GM12878 (cell line): ENCODE measurements around the gene TSTD2. TPM values are rescaled to one million over a fixed set of nuclear protein-coding genes. Genes with fewer than 3 reads are reported as not detected.

Experiments used
- ATAC-seq: fragments of 200-7000 bp; cut with Tn5 transposase; 3 replicates; pipeline ENCODE4 v1.9.1; 2020; ENCODE audit warnings: mild to moderate bottlenecking, moderate library complexity
- BruUV-seq: library from RNA; stranded (reverse); fragments of 400-500 nt; replicated peaks from 2 replicates; lab custom pipeline; 2021; lab: Mats Ljungman, UMichigan
- CTCF ChIA-PET: fragments of 300-600 bp; sonication (Branson Sonifier 250); formaldehyde crosslinking; extraction: SDS; loops from one replicate; lab custom pipeline; 2021; ENCODE audit warnings: inconsistent platforms; lab: Yijun Ruan, JAX
- POLR2A ChIA-PET: fragments of 350-600 bp; formaldehyde crosslinking; extraction: SDS; loops from one replicate; lab custom pipeline; 2021; ENCODE audit warnings: inconsistent platforms; lab: Charles Lee
- RAD21 ChIA-PET: fragments of 300-600 bp; sonication (Branson Sonifier 250); formaldehyde crosslinking; loops from one replicate; lab custom pipeline; 2023; ENCODE audit warnings: antibody characterized with exemption; ENCODE audit not compliant: unreplicated experiment; lab: Charles Lee
- SMC1A ChIA-PET: fragments of 300-600 bp; sonication (Branson Sonifier 250); formaldehyde crosslinking; loops from one replicate; lab custom pipeline; 2023; ENCODE audit not compliant: unreplicated experiment, uncharacterized antibody; lab: Charles Lee
- DNase-seq: peaks from one replicate; pipeline ENCODE4 v3.0.0-alpha.2; 2011; ENCODE audit warnings: low read depth, low spot score
- FAIRE-seq: peaks from 3 replicates; lab custom pipeline; 2011; peaks lifted over from hg19 to GRCh38; lab: Jason Lieb, UNC
- H2AFZ ChIP-seq: 2 replicates; pipeline ENCODE4 v1.6.0; 2011; ENCODE audit warnings: low read depth, low read length, control low read depth; ENCODE audit not compliant: control insufficient read depth
- H3K27ac ChIP-seq: 2 replicates; pipeline ENCODE4 v1.5.1; 2011; ENCODE audit warnings: control low read depth; ENCODE audit not compliant: control insufficient read depth, insufficient read depth
- H3K27me3 ChIP-seq, 2 experiments: replicated peaks in 1 of 2; 2 replicates each; pipeline versions ENCODE4 v1.6.0 to v1.6.1; 2011; ENCODE audit warnings: low read length in 1 of 2; ENCODE audit not compliant: control insufficient read depth in 2 of 2, insufficient read depth in 2 of 2
- H3K36me3 ChIP-seq, 2 experiments: 2 replicates each; pipeline ENCODE4 v1.5.1; 2011; ENCODE audit warnings: low read length in 1 of 2; ENCODE audit not compliant: control insufficient read depth in 2 of 2, insufficient read depth in 2 of 2
- H3K4me1 ChIP-seq: 2 replicates; pipeline ENCODE4 v1.6.1; 2011; ENCODE audit warnings: mild to moderate bottlenecking, low read length, moderate library complexity, mixed read lengths; ENCODE audit not compliant: control insufficient read depth, insufficient read depth
- H3K4me2 ChIP-seq: 2 replicates; pipeline ENCODE4 v1.6.0; 2011; ENCODE audit warnings: control low read depth; ENCODE audit not compliant: control insufficient read depth, insufficient read depth
- H3K4me3 ChIP-seq: fragments of 200-600 bp; sonication (generic); 2 replicates; pipeline ENCODE4 v1.5.1; 2016
- H3K79me2 ChIP-seq: 2 replicates; pipeline ENCODE4 v1.6.0; 2011; ENCODE audit warnings: low read length; ENCODE audit not compliant: control insufficient read depth, insufficient read depth
- H3K9ac ChIP-seq: 2 replicates; pipeline ENCODE4 v1.8.0; 2011; ENCODE audit warnings: low read length, control low read depth, mixed read lengths; ENCODE audit not compliant: control insufficient read depth, insufficient read depth
- H3K9me3 ChIP-seq: replicated peaks from 3 replicates; pipeline ENCODE4 v1.5.1; 2011; ENCODE audit warnings: mild to moderate bottlenecking, low read length; ENCODE audit not compliant: control insufficient read depth, insufficient read depth
- H4K20me1 ChIP-seq: 2 replicates; pipeline ENCODE4 v1.6.0; 2011; ENCODE audit not compliant: control insufficient read depth, insufficient read depth
- BRCA1 ChIP-seq: IDR thresholded peaks from 2 replicates; pipeline ENCODE4 v1.6.1; 2011; ENCODE audit warnings: low read depth, low read length, improper control_type of control experiment
- CBFB ChIP-seq: IDR thresholded peaks from 2 replicates; pipeline ENCODE4 v1.6.1; 2016; ENCODE audit warnings: antibody characterized with exemption, low read depth
- CBX3 ChIP-seq: fragments of 200-600 bp; sonication (generic); IDR thresholded peaks from 2 replicates; pipeline ENCODE4 v1.6.1; 2016; ENCODE audit warnings: low read depth, borderline replicate concordance
- CHD4 ChIP-seq: fragments of 200-600 bp; sonication (generic); IDR thresholded peaks from 2 replicates; pipeline ENCODE4 v1.6.1; 2016; ENCODE audit warnings: mild to moderate bottlenecking
- CREM ChIP-seq: IDR thresholded peaks from 2 replicates; pipeline ENCODE4 v1.6.1; 2014; ENCODE audit warnings: antibody characterized with exemption, low read depth
- EGR1 ChIP-seq, 2 experiments: IDR thresholded peaks; 1 replicate in 1 of 2; 2 replicates in 1 of 2; pipeline ENCODE4 v1.6.1; 2011 to 2012; ENCODE audit warnings: low read depth in 2 of 2, low read length in 2 of 2, borderline replicate concordance in 1 of 2, mild to moderate bottlenecking in 1 of 2, moderate library complexity in 1 of 2
- HCFC1 ChIP-seq: fragments of 150-350 bp; IDR thresholded peaks from 2 replicates; pipeline ENCODE4 v1.6.1; 2014; ENCODE audit warnings: low read length
- IKZF2 ChIP-seq, 2 experiments: fragments of 450-650 bp; IDR thresholded peaks; 2 replicates each; pipeline ENCODE4 v1.6.1; 2017; ENCODE audit warnings: mild to moderate bottlenecking in 2 of 2, moderate library complexity in 2 of 2
- NFXL1 ChIP-seq: fragments of 450-650 bp; IDR thresholded peaks from 2 replicates; pipeline ENCODE4 v1.6.1; 2017; ENCODE audit warnings: antibody characterized with exemption, mild to moderate bottlenecking, borderline replicate concordance
- PAX5 ChIP-seq: IDR thresholded peaks from 2 replicates; pipeline ENCODE4 v1.6.1; 2011; ENCODE audit warnings: low read depth, low read length, borderline replicate concordance
- POLR2AphosphoS2 ChIP-seq: IDR thresholded peaks from 2 replicates; pipeline ENCODE4 v1.6.1; 2011; ENCODE audit warnings: low read depth, mild to moderate bottlenecking, low read length, improper control_type of control experiment, moderate library complexity
- RELB ChIP-seq: fragments of 450-650 bp; IDR thresholded peaks from 2 replicates; pipeline ENCODE4 v1.6.1; 2017; ENCODE audit warnings: low read depth, mild to moderate bottlenecking, moderate library complexity
- SMAD1 ChIP-seq: fragments of 450-650 bp; IDR thresholded peaks from 2 replicates; pipeline ENCODE4 v1.6.1; 2018; ENCODE audit warnings: mild to moderate bottlenecking, low read depth; ENCODE audit not compliant: partially characterized antibody
- SMARCA5 ChIP-seq: fragments of 450-650 bp; IDR thresholded peaks from 2 replicates; pipeline ENCODE4 v1.6.1; 2017; ENCODE audit warnings: mild to moderate bottlenecking
- SUPT20H ChIP-seq: IDR thresholded peaks from 2 replicates; pipeline ENCODE4 v1.6.1; 2011; ENCODE audit warnings: low read depth, mild to moderate bottlenecking, low read length, moderate library complexity, borderline replicate concordance; ENCODE audit not compliant: control insufficient read depth
- WGBS: methylation state at CpG from one replicate; pipeline ENCODE4 v1.1.6; 2016; ENCODE audit warnings: low lambda C conversion rate; ENCODE audit not compliant: insufficient replicate concordance, insufficient coverage; ENCODE audit errors: missing lambda C conversion rate; 5-methylcytosine and 5-hydroxymethylcytosine counted together
- in situ Hi-C: fragments of 300-500 bp; cut with MboI; formaldehyde crosslinking; loops from 9 replicates; pipeline ENCODE4 v1.14.3; 2018; ENCODE audit warnings: mixed read lengths
- intact Hi-C: fragments of 100-400 bp; cut with micrococcal nuclease; formaldehyde crosslinking; loops from one replicate; pipeline ENCODE4 v1.14.2; 2022; ENCODE audit not compliant: unreplicated experiment
- polyA plus RNA-seq, 11 experiments: library from polyadenylated mRNA; depleted of rRNA in 4 of 11; unstranded in 6 of 11; stranded (reverse) in 5 of 11; fragments of >200 nt; fragmentation: Nextera tagmentation in 4 of 11; fragmentation: Illumina TruSeq in 1 of 11; extraction: Ambion mirVana in 4 of 11; extraction: Trizol in 1 of 11; gene quantifications; 1 replicate in 1 of 11; 2 replicates in 10 of 11; pipeline versions ENCODE4 v1.2.1 to v1.2.3, GENCODE V29; 2011 to 2016; ENCODE audit warnings: inconsistent platforms in 2 of 11, missing spikeins in 2 of 11, low read depth in 1 of 11
- total RNA-seq, 4 experiments: library from RNA; depleted of rRNA in 3 of 4; stranded (reverse); fragments of >200 nt in 3 of 4; fragmentation: Illumina TruSeq in 1 of 4; extraction: Trizol in 1 of 4; gene quantifications; 2 replicates each; pipeline versions ENCODE4 v1.2.1 to v1.2.3, GENCODE V29; 2013 to 2021
- TF ChIP-seq, protein P1 (sequence below): IDR thresholded peaks from 2 replicates; pipeline ENCODE4 v1.6.1; 2011; ENCODE audit warnings: borderline replicate concordance, low read depth, mild to moderate bottlenecking, moderate library complexity, mixed read lengths, low read length; ENCODE audit not compliant: insufficient read depth; ENCODE audit errors: extremely low read length

The TSTD2 gene
- total and polyA plus RNA-seq, 10 of the 15 experiments (the other 5 are each of a cell fraction or from before 2014, with no cell fraction given), result 5.0 to 30.6 (median 14.1) TPM

DNA sequence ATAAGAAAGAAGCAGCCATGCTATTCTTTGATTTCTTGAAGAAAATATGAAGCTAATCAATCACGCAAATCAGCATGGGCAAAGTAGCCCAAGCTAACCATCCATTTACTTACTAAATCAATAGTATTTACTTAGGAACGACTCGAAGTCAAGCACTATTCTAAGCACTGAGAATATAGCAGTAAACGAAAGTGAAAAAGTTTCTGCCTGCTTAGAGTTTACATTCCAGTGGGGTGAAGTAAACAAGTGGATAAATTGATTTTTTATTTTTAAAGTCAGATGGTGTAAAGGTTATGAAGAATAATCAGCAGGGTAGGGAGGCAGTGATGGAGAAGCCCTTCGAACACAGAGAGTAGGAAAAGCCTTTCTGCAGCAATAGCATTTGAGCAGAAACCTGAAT is 5.5 kb downstream of the TSTD2 start:
- in situ Hi-C loops, result loop anchor here (25.0 kb wide), 1 partner anchor 1215 kb away; the partner anchor contains the start of gene ZNF367
- no peak overlapping the region for H3K4me2 ChIP-seq
- H4K20me1 ChIP-seq, result no peaks in the 10 kb centered on the region
- intact Hi-C loops, result no loop called here
- H3K27ac ChIP-seq, result no peak overlapping the region
- ATAC-seq (no peak), DNase-seq (no peak)
- SMC1A ChIA-PET, result interaction anchor here (1.7 to 2.0 kb wide), 2 partner anchors 10 to 158 kb away, joined by 5 to 7 read pairs; no protein-coding TSS in a partner anchor
- H3K9ac ChIP-seq, result no peak overlapping the region
- no peak overlapping the region for H3K4me3 ChIP-seq
- H2AFZ ChIP-seq, result no peak overlapping the region
- BruUV-seq, result no TSS peak
- no peaks in the 10 kb centered on the region for H3K9me3 ChIP-seq
- H3K36me3 ChIP-seq, result peaks cover 0 to 2% of the 10 kb centered on the region in 2 experiments; a peak in 2 of 4 replicates
- CTCF ChIA-PET, result interaction anchor here (0.8 to 5.5 kb wide), 6 partner anchors 11 to 240 kb away, joined by 3 to 35 read pairs (median 12); no protein-coding TSS in a partner anchor
- RAD21 ChIA-PET, result interaction anchor here (1.5 to 2.1 kb wide), 2 partner anchors 9 to 12 kb away, joined by 4 to 11 read pairs; no protein-coding TSS in a partner anchor
- POLR2A ChIA-PET, result no interaction called here
- peaks cover 29% of the 10 kb centered on the region for H3K79me2 ChIP-seq
- TF ChIP-seq SMARCA5, result no peak
- no peak for TF ChIP-seq CREM
- TF ChIP-seq SUPT20H, result no peak
- TF ChIP-seq BRCA1, result no peak
- TF ChIP-seq, all 136 proteins: peak for 0
- WGBS, result 83% methylated on average over 5 of the region's 5 CpGs
- no peaks in the 10 kb centered on the region for H3K27me3 ChIP-seq
- no peak for FAIRE-seq
- H3K4me1 ChIP-seq, result peaks cover 5% of the 10 kb centered on the region

DNA sequence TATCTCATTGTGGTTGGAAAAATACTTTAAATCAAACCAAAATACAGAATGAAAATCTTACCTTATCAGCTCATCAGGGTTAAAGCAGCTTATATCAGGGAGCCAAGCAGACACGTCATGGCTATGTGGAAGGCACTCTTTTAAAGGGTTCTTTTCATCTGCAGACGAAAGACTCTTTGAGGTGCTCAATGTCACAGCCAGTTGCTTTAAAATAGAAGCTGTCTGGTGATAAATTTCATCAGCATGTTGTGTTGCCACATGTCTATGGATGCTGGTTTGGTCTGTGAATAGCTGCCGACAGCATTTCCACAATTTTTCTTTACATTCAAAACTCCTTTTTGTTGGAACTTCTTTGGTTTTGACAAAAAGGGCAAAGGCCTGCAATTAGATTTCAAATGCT is 7.5 kb downstream of the TSTD2 start:
- in situ Hi-C loops, result loop anchor here (25.0 kb wide), 1 partner anchor 1213 kb away; the partner anchor contains the start of gene ZNF367
- FAIRE-seq, result no peak
- TF ChIP-seq CBFB (no peak), CBX3 (no peak), POLR2AphosphoS2 (no peak), EGR1 (IDR thresholded peaks at IDR 0.05; ENCODE audit: borderline replicate concordance in 1 of 2, low read depth in 2 of 2, low read length in 2 of 2) (no peak), CHD4 (no peak), SMAD1 (no peak), PAX5 (no peak), NFXL1 (no peak), HCFC1 (no peak), IKZF2 (IDR thresholded peaks at IDR 0.05) (no peak), RELB (no peak)
- TF ChIP-seq, protein P1, sequence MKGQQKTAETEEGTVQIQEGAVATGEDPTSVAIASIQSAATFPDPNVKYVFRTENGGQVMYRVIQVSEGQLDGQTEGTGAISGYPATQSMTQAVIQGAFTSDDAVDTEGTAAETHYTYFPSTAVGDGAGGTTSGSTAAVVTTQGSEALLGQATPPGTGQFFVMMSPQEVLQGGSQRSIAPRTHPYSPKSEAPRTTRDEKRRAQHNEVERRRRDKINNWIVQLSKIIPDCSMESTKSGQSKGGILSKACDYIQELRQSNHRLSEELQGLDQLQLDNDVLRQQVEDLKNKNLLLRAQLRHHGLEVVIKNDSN, result no peak

More for the DNA sequence above, 7.5 kb downstream of the TSTD2 start:
- Histone ChIP-seq H3K27ac (no peak overlapping the region), H3K36me3 (peaks cover 0 to 2% of the 10 kb centered on the region in 2 experiments), H2AFZ (no peak overlapping the region), H4K20me1 (no peaks in the 10 kb centered on the region), H3K4me2 (no peak overlapping the region), H3K4me1 (no peaks in the 10 kb centered on the region; the same call in 1 of the 2 replicates), H3K4me3 (no peak overlapping the region), H3K79me2 (peaks cover 12% of the 10 kb centered on the region), H3K27me3 (no peaks in the 10 kb centered on the region), H3K9me3 (no peaks in the 10 kb centered on the region; the same call in 2 of the 3 replicates), H3K9ac (no peak overlapping the region)
- SMC1A ChIA-PET, result interaction anchor here (1.1 to 2.1 kb wide), 3 partner anchors 10 to 157 kb away, joined by 4 to 9 read pairs (median 5); no protein-coding TSS in a partner anchor
- no peak for ATAC-seq
- RAD21 ChIA-PET, result interaction anchor here (0.9 to 1.0 kb wide), 2 partner anchors 10 to 157 kb away, joined by 3 to 4 read pairs; no protein-coding TSS in a partner anchor
- 77% methylated on average over 3 of the region's 3 CpGs for WGBS
- POLR2A ChIA-PET, result no interaction called here
- no TSS peak for BruUV-seq
- no peak for DNase-seq
- CTCF ChIA-PET, result interaction anchor here (2.2 to 3.7 kb wide), 2 partner anchors 27 to 157 kb away, joined by 12 to 25 read pairs; no protein-coding TSS in a partner anchor
- intact Hi-C loops, result no loop called here
